Liver (tissue), 9 donors: ENCODE data around the gene RAB17. TPM values are rescaled to one million over a fixed set of nuclear protein-coding genes. Genes with fewer than 3 reads are reported as not detected.

Experiments used
- DNase-seq: peaks from one replicate; pipeline ENCODE4 v3.0.0-alpha.2; 2017; ENCODE audit warnings: low spot score
- H3K27ac ChIP-seq, 2 donors: one replicate each; pipeline ENCODE4 v1.7.0; 2013; ENCODE audit warnings: inconsistent platforms in 2 of 2, low read length in 2 of 2, control low read depth in 1 of 2, low read depth in 1 of 2, mild to moderate bottlenecking in 1 of 2
- H3K27me3 ChIP-seq, 4 donors: one replicate each; pipeline versions ENCODE4 v1.6.1 to v1.7.0; 2013; ENCODE audit warnings: low read length in 3 of 4, inconsistent platforms in 1 of 4, mild to moderate bottlenecking in 1 of 4, moderate library complexity in 1 of 4; ENCODE audit not compliant: control insufficient read depth in 4 of 4, insufficient read depth in 4 of 4
- H3K36me3 ChIP-seq, 4 donors: one replicate each; pipeline versions ENCODE4 v1.6.1 to v1.7.0; 2013; ENCODE audit warnings: low read length in 3 of 4, mild to moderate bottlenecking in 3 of 4, low read depth in 1 of 4, moderate library complexity in 1 of 4; ENCODE audit not compliant: control insufficient read depth in 4 of 4, insufficient read depth in 3 of 4
- H3K4me1 ChIP-seq, 4 donors: one replicate each; pipeline versions ENCODE4 v1.6.1 to v1.7.0; 2013; ENCODE audit warnings: low read length in 3 of 4, mild to moderate bottlenecking in 3 of 4, moderate library complexity in 1 of 4; ENCODE audit not compliant: control insufficient read depth in 4 of 4, insufficient read depth in 4 of 4
- H3K4me3 ChIP-seq, 3 donors: one replicate each; pipeline versions ENCODE4 v1.6.1 to v1.7.0; 2013; ENCODE audit warnings: low read length in 3 of 3, control low read depth in 1 of 3, low read depth in 1 of 3, mild to moderate bottlenecking in 1 of 3
- H3K9ac ChIP-seq, 2 donors: one replicate each; pipeline ENCODE4 v1.7.0; 2013; ENCODE audit warnings: low read length in 2 of 2, mild to moderate bottlenecking in 2 of 2, moderate library complexity in 2 of 2, control low read depth in 1 of 2, low read depth in 1 of 2
- H3K9me3 ChIP-seq, 4 donors: one replicate each; pipeline versions ENCODE4 v1.6.1 to v1.7.0; 2013; ENCODE audit warnings: low read length in 3 of 4; ENCODE audit not compliant: control insufficient read depth in 4 of 4
- ATF3 ChIP-seq: IDR thresholded peaks from 2 replicates; pipeline ENCODE4 v1.6.1; 2016; ENCODE audit warnings: antibody characterized with exemption
- CTCF ChIP-seq: fragments of 150-350 bp; IDR thresholded peaks from 2 replicates; pipeline ENCODE4 v1.5.1; 2017; ENCODE audit warnings: improper control_type of control experiment, low read depth, low read length; ENCODE audit not compliant: missing input control
- EGR1 ChIP-seq, 2 donors: IDR thresholded peaks; 2 replicates each; pipeline ENCODE4 v1.6.1; 2016 to 2018; ENCODE audit warnings: antibody characterized with exemption in 2 of 2, low read depth in 2 of 2
- FOXA1 ChIP-seq: IDR thresholded peaks from 2 replicates; pipeline ENCODE4 v1.6.1; 2016; ENCODE audit warnings: antibody characterized with exemption
- FOXA2 ChIP-seq: IDR thresholded peaks from 2 replicates; pipeline ENCODE4 v1.6.1; 2016; ENCODE audit warnings: antibody characterized with exemption
- GABPA ChIP-seq, 2 donors: IDR thresholded peaks in 1 of 2; conservative IDR thresholded peaks in 1 of 2; 2 replicates each; pipeline ENCODE4 v1.6.1; 2016; ENCODE audit warnings: antibody characterized with exemption in 2 of 2, mild to moderate bottlenecking in 1 of 2, moderate library complexity in 1 of 2
- HNF4A ChIP-seq, 2 donors: conservative IDR thresholded peaks; 2 replicates each; pipeline ENCODE4 v1.6.1; 2016; ENCODE audit warnings: antibody characterized with exemption in 2 of 2, mild to moderate bottlenecking in 2 of 2
- HNF4G ChIP-seq: IDR thresholded peaks from 2 replicates; pipeline ENCODE4 v1.6.1; 2016; ENCODE audit warnings: antibody characterized with exemption
- JUND ChIP-seq, 2 donors: IDR thresholded peaks; 2 replicates each; pipeline ENCODE4 v1.6.1; 2016; ENCODE audit warnings: antibody characterized with exemption in 2 of 2
- MAX ChIP-seq: IDR thresholded peaks from 2 replicates; pipeline ENCODE4 v1.6.1; 2016; ENCODE audit warnings: antibody characterized with exemption
- NR2F2 ChIP-seq: IDR thresholded peaks from 2 replicates; pipeline ENCODE4 v1.6.1; 2016; ENCODE audit warnings: antibody characterized with exemption
- RAD21 ChIP-seq, 2 donors: IDR thresholded peaks; 2 replicates each; pipeline ENCODE4 v1.6.1; 2016; ENCODE audit warnings: antibody characterized with exemption in 2 of 2, mild to moderate bottlenecking in 2 of 2
- REST ChIP-seq: IDR thresholded peaks from 2 replicates; pipeline ENCODE4 v1.6.1; 2016; ENCODE audit warnings: antibody characterized with exemption, mild to moderate bottlenecking
- RXRA ChIP-seq, 2 donors: IDR thresholded peaks; 2 replicates each; pipeline ENCODE4 v1.6.1; 2017 to 2018; ENCODE audit warnings: antibody characterized with exemption in 2 of 2, mild to moderate bottlenecking in 1 of 2
- SP1 ChIP-seq: IDR thresholded peaks from 2 replicates; pipeline ENCODE4 v1.6.1; 2018; ENCODE audit warnings: antibody characterized with exemption, mild to moderate bottlenecking
- TAF1 ChIP-seq: conservative IDR thresholded peaks from 2 replicates; pipeline ENCODE4 v1.6.1; 2016; ENCODE audit warnings: antibody characterized with exemption, mild to moderate bottlenecking
- YY1 ChIP-seq: IDR thresholded peaks from 2 replicates; pipeline ENCODE4 v1.6.1; 2016; ENCODE audit warnings: antibody characterized with exemption, mild to moderate bottlenecking
- ZBTB33 ChIP-seq: IDR thresholded peaks from 2 replicates; pipeline ENCODE4 v1.6.1; 2016; ENCODE audit warnings: antibody characterized with exemption
- WGBS: extraction: QIAGEN DNeasy Blood & Tissue Kit; methylation state at CpG from one replicate; pipeline ENCODE4 v1.1.7; 2013; 5-methylcytosine and 5-hydroxymethylcytosine counted together
- polyA plus RNA-seq, 2 donors: library from polyadenylated mRNA; stranded (reverse) in 1 of 2; unstranded in 1 of 2; fragments of 200-250 nt in 1 of 2; fragments of >200 nt in 1 of 2; fragmentation: Nextera tagmentation in 1 of 2; extraction: Ambion mirVana in 1 of 2; gene quantifications; one replicate each; pipeline versions ENCODE4 v1.2.1 to v1.2.3, GENCODE V29; 2013 to 2015
- total RNA-seq, 2 donors: library from RNA; depleted of rRNA; stranded (reverse); fragments of >200 nt; gene quantifications; one replicate each; pipeline ENCODE4 v1.2.3, GENCODE V29; 2014
- donor health status: healthy.
- donor health status: healthy.
- donor health status: healthy.
- donor health status: healthy.
- donor health status: healthy.

The RAB17 gene
- total and polyA plus RNA-seq, 4 donors: 17.8 to 96.5 (median 74.9) TPM

- DNase-seq: no peak
- Histone ChIP-seq H3K36me3 (peaks cover 2 to 22% (median 12%) of the 10 kb centered on the region in 4 donors), H3K27ac (peak overlapping the region in 1 of 2 donors; percentile 72), H3K9ac (no peak overlapping the region), H3K4me1 (peaks cover 7 to 47% (median 37%) of the 10 kb centered on the region in 4 donors), H3K9me3 (no peaks in the 10 kb centered on the region), H3K4me3 (no peak overlapping the region), H3K27me3 (no peaks in the 10 kb centered on the region)
- 78% methylated on average over 6 of the region's 6 CpGs for WGBS
- TF ChIP-seq FOXA2 (no peak), JUND (IDR thresholded peaks at IDR 0.05) (no peak), SP1 (no peak), NR2F2 (no peak), ZBTB33 (no peak), TAF1 (no peak), YY1 (no peak), CTCF (no peak), RAD21 (IDR thresholded peaks at IDR 0.05) (no peak), GABPA (IDR thresholded peaks at IDR 0.05 in 1 of 2, conservative IDR thresholded peaks at IDR 0.05 in 1 of 2) (no peak), EGR1 (IDR thresholded peaks at IDR 0.05; ENCODE audit: low read depth in 2 of 2) (no peak), HNF4A (conservative IDR thresholded peaks at IDR 0.05) (no peak), RXRA (IDR thresholded peaks at IDR 0.05) (no peak), ATF3 (no peak), HNF4G (no peak), MAX (no peak), FOXA1 (no peak)
These were observed 9.2 kb downstream of the RAB17 start for GRCh38 chr2:237581326-237581725.

GRCh38 chr2:237577956-237578870 lies 12.3 kb downstream of the RAB17 start:
- Histone ChIP-seq H3K27me3 (no peaks in the 10 kb centered on the region), H3K4me3 (no peak overlapping the region), H3K9ac (no peak overlapping the region), H3K27ac (no peak overlapping the region), H3K9me3 (no peaks in the 10 kb centered on the region), H3K4me1 (peaks cover 0 to 22% (median 17%) of the 10 kb centered on the region in 4 donors), H3K36me3 (peaks cover 5 to 19% (median 14%) of the 10 kb centered on the region in 4 donors)
- 93% methylated on average over 26 of the region's 26 CpGs for WGBS
- DNase-seq: no peak
- TF ChIP-seq RXRA (IDR thresholded peaks at IDR 0.05): no peak
- no peak for TF ChIP-seq GABPA (IDR thresholded peaks at IDR 0.05 in 1 of 2, conservative IDR thresholded peaks at IDR 0.05 in 1 of 2)
- no peak for TF ChIP-seq TAF1
- TF ChIP-seq HNF4A (conservative IDR thresholded peaks at IDR 0.05): no peak
- no peak for TF ChIP-seq MAX
- TF ChIP-seq RAD21 (IDR thresholded peaks at IDR 0.05): no peak
- TF ChIP-seq ATF3: no peak
- TF ChIP-seq HNF4G: no peak
- no peak for TF ChIP-seq NR2F2
- no peak for TF ChIP-seq ZBTB33
- TF ChIP-seq REST: no peak
